NB4 (cell line): Measurements from ENCODE around the gene RPL38.

Experiments used
- DNase-seq: peaks from one replicate; pipeline ENCODE4 v3.0.0; 2010; ENCODE audit warnings: low read depth
- H3K4me3 ChIP-seq: one replicate; pipeline ENCODE4 v1.5.1; 2011; ENCODE audit warnings: mild to moderate bottlenecking, low read depth, low read length, moderate library complexity
- MYC ChIP-seq: IDR thresholded peaks from 2 replicates; pipeline ENCODE4 v1.6.1; 2011; ENCODE audit warnings: low read depth, low read length
- POLR2A ChIP-seq: IDR thresholded peaks from 2 replicates; pipeline ENCODE4 v1.6.1; 2011; ENCODE audit warnings: mild to moderate bottlenecking; ENCODE audit not compliant: insufficient read length; ENCODE audit errors: extremely low read depth
- TF ChIP-seq, protein P1 (sequence below): IDR thresholded peaks from 2 replicates; pipeline ENCODE4 v1.6.1; 2011; ENCODE audit warnings: low read depth, low read length
- TF ChIP-seq, protein P2 (sequence below): IDR thresholded peaks from one replicate; pipeline ENCODE4 v1.5.1; 2012; ENCODE audit warnings: low read depth, low read length

Gene RPL38

DNA sequence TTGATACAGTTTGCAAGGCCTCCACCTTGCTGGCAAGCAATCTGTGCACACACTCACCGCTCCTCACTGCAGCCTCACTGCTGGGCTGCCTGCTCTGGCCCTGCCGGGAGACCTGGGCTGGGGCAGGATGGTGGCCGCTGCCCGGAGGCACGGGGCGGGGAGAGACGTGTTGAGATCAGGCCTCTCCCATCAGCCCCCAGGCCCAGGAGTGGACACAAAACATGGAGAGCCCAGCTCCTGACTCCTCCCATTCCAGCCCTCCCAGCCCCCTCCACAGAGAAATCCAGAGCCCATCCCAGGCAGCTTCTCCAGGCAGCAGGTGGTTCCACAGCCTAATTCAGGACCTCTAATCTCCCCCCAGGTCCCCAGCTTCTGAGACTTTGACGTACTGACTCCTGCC, 23.1 kb upstream of the RPL38 start:
- no peak overlapping the region for H3K4me3 ChIP-seq
- TF ChIP-seq, protein P1, sequence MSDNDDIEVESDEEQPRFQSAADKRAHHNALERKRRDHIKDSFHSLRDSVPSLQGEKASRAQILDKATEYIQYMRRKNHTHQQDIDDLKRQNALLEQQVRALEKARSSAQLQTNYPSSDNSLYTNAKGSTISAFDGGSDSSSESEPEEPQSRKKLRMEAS, result no peak
- TF ChIP-seq MYC, result no peak
- TF ChIP-seq, protein P2, sequence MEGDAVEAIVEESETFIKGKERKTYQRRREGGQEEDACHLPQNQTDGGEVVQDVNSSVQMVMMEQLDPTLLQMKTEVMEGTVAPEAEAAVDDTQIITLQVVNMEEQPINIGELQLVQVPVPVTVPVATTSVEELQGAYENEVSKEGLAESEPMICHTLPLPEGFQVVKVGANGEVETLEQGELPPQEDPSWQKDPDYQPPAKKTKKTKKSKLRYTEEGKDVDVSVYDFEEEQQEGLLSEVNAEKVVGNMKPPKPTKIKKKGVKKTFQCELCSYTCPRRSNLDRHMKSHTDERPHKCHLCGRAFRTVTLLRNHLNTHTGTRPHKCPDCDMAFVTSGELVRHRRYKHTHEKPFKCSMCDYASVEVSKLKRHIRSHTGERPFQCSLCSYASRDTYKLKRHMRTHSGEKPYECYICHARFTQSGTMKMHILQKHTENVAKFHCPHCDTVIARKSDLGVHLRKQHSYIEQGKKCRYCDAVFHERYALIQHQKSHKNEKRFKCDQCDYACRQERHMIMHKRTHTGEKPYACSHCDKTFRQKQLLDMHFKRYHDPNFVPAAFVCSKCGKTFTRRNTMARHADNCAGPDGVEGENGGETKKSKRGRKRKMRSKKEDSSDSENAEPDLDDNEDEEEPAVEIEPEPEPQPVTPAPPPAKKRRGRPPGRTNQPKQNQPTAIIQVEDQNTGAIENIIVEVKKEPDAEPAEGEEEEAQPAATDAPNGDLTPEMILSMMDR, result no peak
- TF ChIP-seq POLR2A, result no peak

DNA sequence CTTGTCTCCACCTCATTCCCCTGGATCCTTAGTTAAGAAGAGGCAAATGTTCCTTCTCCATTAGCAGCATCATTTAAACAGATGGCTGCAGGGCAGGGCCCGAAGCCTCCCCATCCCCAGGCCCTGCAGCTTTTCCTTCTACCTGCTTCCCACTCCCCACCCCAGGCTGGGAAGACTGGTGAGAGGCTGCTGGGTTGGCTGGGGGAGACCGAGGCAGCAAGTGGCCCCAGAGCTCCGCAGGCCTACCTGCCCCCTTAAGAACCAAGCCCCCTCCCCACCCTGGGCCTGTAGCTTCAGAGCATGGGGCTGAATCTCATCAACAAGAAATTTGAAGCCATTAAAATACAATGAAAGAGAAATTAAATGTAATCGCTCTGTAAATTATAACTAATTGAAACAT, 22.1 kb upstream of the RPL38 start:
- DNase-seq, result no peak
- TF ChIP-seq, protein P1, result no peak
- TF ChIP-seq MYC (no peak), POLR2A (no peak)
- TF ChIP-seq, protein P2, result no peak
- H3K4me3 ChIP-seq, result no peak overlapping the region

More for the DNA sequence above, 23.1 kb upstream of the RPL38 start:
- DNase-seq, result no peak

DNA sequence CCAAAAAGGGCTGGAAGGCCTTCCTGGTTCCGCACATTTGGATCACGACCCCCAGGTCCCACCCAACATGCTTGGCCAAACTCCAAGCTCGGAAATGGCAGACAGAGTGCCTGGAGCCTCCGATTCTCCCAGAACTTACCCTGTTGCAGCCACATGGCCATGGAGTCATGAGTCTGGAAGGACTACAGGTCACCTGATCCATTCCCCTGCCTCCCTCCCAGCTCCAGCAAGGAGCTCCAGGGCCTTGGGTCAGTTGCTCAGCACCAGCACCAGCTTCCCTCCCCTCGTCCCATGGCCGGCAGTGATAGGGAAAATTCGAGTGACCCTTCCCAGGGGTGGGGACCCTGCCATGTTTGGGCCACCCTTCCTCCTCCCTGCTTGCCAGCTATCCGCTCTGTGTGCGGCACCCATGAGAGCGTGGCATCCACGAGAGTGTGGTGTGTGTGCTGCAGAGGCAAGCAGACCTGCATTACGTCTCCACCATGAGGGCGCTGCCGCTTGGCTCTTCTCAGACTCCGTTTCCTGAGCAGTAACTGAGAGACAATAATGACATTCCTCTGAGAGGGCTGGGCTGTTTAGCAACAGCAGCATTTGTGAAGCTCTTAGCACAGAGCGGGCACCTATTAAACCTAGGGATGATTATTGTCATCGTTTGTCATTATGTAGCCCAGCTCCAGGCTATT, 21.3 kb upstream of the RPL38 start:
- no peak overlapping the region for H3K4me3 ChIP-seq
- TF ChIP-seq, protein P2, result no peak
- no peak for TF ChIP-seq POLR2A
- TF ChIP-seq MYC, result no peak
- TF ChIP-seq, protein P1, result no peak
- no peak for DNase-seq

DNA sequence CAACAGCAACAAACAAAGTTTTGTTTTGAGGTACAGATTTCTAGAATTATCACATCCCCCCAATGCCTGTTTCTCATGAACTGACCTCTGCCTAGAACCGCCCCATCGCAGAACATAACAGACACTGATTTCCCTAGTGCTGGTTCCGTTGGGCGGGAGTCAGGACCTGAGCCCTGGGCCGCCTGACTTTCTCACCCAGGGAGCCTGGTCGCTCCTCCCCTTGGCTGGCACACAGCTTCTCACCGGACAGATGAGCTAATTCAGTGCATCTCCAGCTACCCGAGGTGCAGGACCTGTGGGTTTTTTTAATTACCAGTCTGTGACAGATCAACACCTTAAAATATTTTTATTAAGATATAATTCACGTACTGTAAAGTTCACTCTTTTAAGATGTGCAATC, 20.1 kb upstream of the RPL38 start:
- no peak for DNase-seq
- TF ChIP-seq MYC (no peak), POLR2A (no peak)
- TF ChIP-seq, protein P1, result no peak
- TF ChIP-seq, protein P2, result no peak
- H3K4me3 ChIP-seq, result no peak overlapping the region

DNA sequence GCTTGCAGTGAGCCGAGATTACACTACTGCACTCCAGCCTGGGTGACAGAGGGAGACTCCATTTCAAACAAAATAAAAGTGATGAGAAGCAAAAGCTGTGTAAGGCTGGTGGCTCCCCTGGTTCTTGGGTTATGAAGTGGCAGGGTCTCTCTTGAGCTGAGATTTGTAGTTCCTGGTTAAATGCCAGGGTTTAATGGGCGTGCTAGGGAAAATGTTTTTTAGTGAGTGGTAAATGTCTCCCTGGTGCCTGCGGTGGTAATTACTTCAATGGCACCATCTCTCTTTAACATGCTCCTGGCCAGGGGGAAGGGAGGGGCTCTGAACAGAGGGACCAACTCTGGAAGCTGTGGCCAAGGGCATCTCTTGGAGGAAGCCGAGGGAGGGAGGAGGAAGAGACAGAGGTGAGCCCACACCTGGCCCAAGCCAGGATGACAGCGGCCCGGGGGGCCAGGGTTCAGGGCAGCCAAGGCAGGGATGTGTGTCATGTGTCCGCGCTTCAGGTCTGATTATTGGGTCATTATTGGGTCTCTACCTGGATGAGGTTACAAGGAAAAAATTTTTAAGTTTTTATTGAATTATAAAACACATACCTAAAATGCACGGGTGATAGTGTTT, 17.8 kb upstream of the RPL38 start:
- no peak for DNase-seq
- no peak overlapping the region for H3K4me3 ChIP-seq
- TF ChIP-seq POLR2A, result no peak
- TF ChIP-seq, protein P2, result no peak
- TF ChIP-seq MYC, result no peak
- TF ChIP-seq, protein P1, result no peak
